IMR-90 (cell line): ENCODE results near the gene TMEM74B. TPM values are rescaled to one million over a fixed set of nuclear protein-coding genes. Genes with fewer than 3 reads are reported as not detected.

ENCODE experiments used
- ATAC-seq: fragments of 200-7000 bp; cut with Tn5 transposase; 2 replicates; pipeline ENCODE4 v1.9.1; 2020; ENCODE audit warnings: low read depth, mild to moderate bottlenecking, moderate library complexity
- BruUV-seq: library from RNA; stranded (reverse); fragments of 400-500 nt; replicated peaks from 2 replicates; lab custom pipeline; 2021; lab: Mats Ljungman, UMichigan
- CTCF ChIA-PET: fragments of 300-600 bp; formaldehyde crosslinking; extraction: SDS; loops from one replicate; lab custom pipeline; 2021; ENCODE audit warnings: antibody characterized with exemption; lab: Yijun Ruan, JAX
- POLR2A ChIA-PET: fragments of 300-600 bp; sonication (Branson Sonifier 250); formaldehyde crosslinking; loops from one replicate; lab custom pipeline; 2022; ENCODE audit warnings: antibody characterized with exemption; ENCODE audit not compliant: unreplicated experiment; lab: Charles Lee
- DNase-seq: peaks from one replicate; pipeline ENCODE4 v3.0.0; 2013
- H2AFZ ChIP-seq: replicated peaks from 2 replicates; pipeline ENCODE3; 2013; ENCODE audit warnings: low read length, mild to moderate bottlenecking; ENCODE audit not compliant: poor library complexity
- H2AK5ac ChIP-seq: 2 replicates; pipeline ENCODE4 v1.6.1; 2013; ENCODE audit warnings: low read depth, low read length, inconsistent platforms
- H2AK9ac ChIP-seq: replicated peaks from 2 replicates; pipeline ENCODE3; 2013; ENCODE audit warnings: mild to moderate bottlenecking, low read depth, low read length, moderate library complexity; ENCODE audit not compliant: poor library complexity
- H2BK120ac ChIP-seq: 2 replicates; pipeline ENCODE4 v1.6.1; 2013; ENCODE audit warnings: low read depth, low read length, inconsistent platforms
- H2BK15ac ChIP-seq: 3 replicates; pipeline ENCODE4 v1.6.1; 2013; ENCODE audit warnings: low read depth, low read length, inconsistent platforms
- H2BK20ac ChIP-seq: 2 replicates; pipeline ENCODE4 v1.6.1; 2013; ENCODE audit warnings: low read depth, mild to moderate bottlenecking, inconsistent platforms, low read length, moderate library complexity
- H2BK5ac ChIP-seq: 2 replicates; pipeline ENCODE4 v1.6.1; 2013; ENCODE audit warnings: mild to moderate bottlenecking, low read depth, low read length, inconsistent platforms; ENCODE audit not compliant: poor library complexity, severe bottlenecking
- H3K14ac ChIP-seq: replicated peaks from 2 replicates; pipeline ENCODE4 v1.6.1; 2013; ENCODE audit warnings: low read depth, low read length, inconsistent platforms
- H3K18ac ChIP-seq: 2 replicates; pipeline ENCODE4 v1.6.1; 2013; ENCODE audit warnings: low read depth, low read length, control low read depth
- H3K23ac ChIP-seq: 2 replicates; pipeline ENCODE4 v1.6.1; 2013; ENCODE audit warnings: low read depth, low read length, inconsistent platforms
- H3K27ac ChIP-seq: 2 replicates; pipeline ENCODE4 v1.5.1; 2013; ENCODE audit warnings: mild to moderate bottlenecking, control low read depth, low read length; ENCODE audit not compliant: insufficient read depth
- H3K27me3 ChIP-seq: 2 replicates; pipeline ENCODE4 v1.6.1; 2013; ENCODE audit warnings: low read length; ENCODE audit not compliant: control insufficient read depth, insufficient read depth
- H3K36me3 ChIP-seq: 2 replicates; pipeline ENCODE4 v1.6.1; 2013; ENCODE audit warnings: low read length, mixed read lengths; ENCODE audit not compliant: control insufficient read depth, insufficient read depth
- H3K4ac ChIP-seq: 2 replicates; pipeline ENCODE4 v1.6.1; 2013; ENCODE audit warnings: low read depth, low read length, inconsistent platforms
- H3K4me1 ChIP-seq: 2 replicates; pipeline ENCODE4 v1.6.1; 2013; ENCODE audit warnings: low read length, mixed read lengths; ENCODE audit not compliant: control insufficient read depth, insufficient read depth
- H3K4me2 ChIP-seq: 2 replicates; pipeline ENCODE4 v1.6.1; 2013; ENCODE audit warnings: low read depth, mild to moderate bottlenecking, control low read depth, low read length, moderate library complexity
- H3K4me3 ChIP-seq: 2 replicates; pipeline ENCODE4 v1.5.1; 2013; ENCODE audit warnings: low read depth, mild to moderate bottlenecking, control low read depth, low read length, moderate library complexity; ENCODE audit not compliant: insufficient read depth
- H3K56ac ChIP-seq: 2 replicates; pipeline ENCODE4 v1.6.1; 2013; ENCODE audit warnings: low read length, inconsistent platforms; ENCODE audit not compliant: insufficient read depth; ENCODE audit errors: extremely low read depth
- H3K79me1 ChIP-seq, 2 experiments: 2 replicates each; pipeline ENCODE4 v1.6.1; 2013; ENCODE audit warnings: low read length in 2 of 2, inconsistent platforms in 1 of 2, low read depth in 1 of 2
- H3K9ac ChIP-seq: 2 replicates; pipeline ENCODE4 v1.6.1; 2013; ENCODE audit warnings: low read depth, low read length, control low read depth
- H3K9me1 ChIP-seq: 2 replicates; pipeline ENCODE4 v1.6.1; 2013; ENCODE audit warnings: low read length, inconsistent platforms; ENCODE audit not compliant: insufficient read depth
- H3K9me3 ChIP-seq: 2 replicates; pipeline ENCODE4 v1.6.1; 2013; ENCODE audit warnings: low read length; ENCODE audit not compliant: control insufficient read depth, insufficient read depth
- H4K20me1 ChIP-seq: 2 replicates; pipeline ENCODE4 v1.6.1; 2013; ENCODE audit warnings: low read length, inconsistent platforms; ENCODE audit not compliant: insufficient read depth
- H4K5ac ChIP-seq: 2 replicates; pipeline ENCODE4 v1.6.1; 2013; ENCODE audit warnings: mild to moderate bottlenecking, low read depth, low read length, control low read depth
- H4K8ac ChIP-seq, 2 experiments: 2 replicates each; pipeline ENCODE4 v1.6.1; 2013; ENCODE audit warnings: low read depth in 2 of 2, low read length in 2 of 2, control low read depth in 1 of 2, inconsistent platforms in 1 of 2
- H4K91ac ChIP-seq: 2 replicates; pipeline ENCODE4 v1.6.1; 2013; ENCODE audit warnings: low read depth, low read length, inconsistent platforms; ENCODE audit not compliant: insufficient read depth
- BHLHE40 ChIP-seq: fragments of 150-350 bp; IDR thresholded peaks from 2 replicates; pipeline ENCODE4 v1.6.1; 2016; ENCODE audit warnings: mild to moderate bottlenecking, low read depth, low read length
- CEBPB ChIP-seq: IDR thresholded peaks from 2 replicates; pipeline ENCODE4 v1.6.1; 2012; ENCODE audit warnings: low read depth, low read length, improper control_type of control experiment
- CTCF ChIP-seq: conservative IDR thresholded peaks from 2 replicates; pipeline ENCODE4 v1.5.1; 2012; ENCODE audit warnings: mild to moderate bottlenecking, low read depth, low read length, improper control_type of control experiment
- FOS ChIP-seq: fragments of 150-350 bp; IDR thresholded peaks from 2 replicates; pipeline ENCODE4 v1.6.1; 2016; ENCODE audit warnings: low read depth, low read length
- MAFK ChIP-seq: IDR thresholded peaks from 2 replicates; pipeline ENCODE4 v1.6.1; 2012; ENCODE audit warnings: low read depth, low read length, improper control_type of control experiment
- MAZ ChIP-seq: IDR thresholded peaks from 2 replicates; pipeline ENCODE4 v1.6.1; 2012; ENCODE audit warnings: low read depth, mild to moderate bottlenecking, low read length, improper control_type of control experiment, moderate library complexity, borderline replicate concordance
- NFE2L2 ChIP-seq: fragments of 150-350 bp; IDR thresholded peaks from 2 replicates; pipeline ENCODE4 v1.6.1; 2016; ENCODE audit warnings: low read depth, mild to moderate bottlenecking, low read length
- RAD21 ChIP-seq: IDR thresholded peaks from 2 replicates; pipeline ENCODE4 v1.6.1; 2012; ENCODE audit warnings: low read length, improper control_type of control experiment
- RCOR1 ChIP-seq: IDR thresholded peaks from 2 replicates; pipeline ENCODE4 v1.6.1; 2012; ENCODE audit warnings: mild to moderate bottlenecking, low read length, improper control_type of control experiment; ENCODE audit not compliant: insufficient replicate concordance
- SMC3 ChIP-seq: fragments of 150-350 bp; IDR thresholded peaks from 2 replicates; pipeline ENCODE4 v1.6.1; 2016; ENCODE audit warnings: low read depth, mild to moderate bottlenecking, antibody characterized with exemption, low read length, moderate library complexity
- WGBS, 2 experiments: methylation state at CpG; one replicate each; pipeline versions ENCODE4 v1.1.5 to v1.1.7; 2013; ENCODE audit warnings: missing lambda C conversion rate in 2 of 2; ENCODE audit not compliant: insufficient read length in 1 of 2; ENCODE audit errors: extremely low coverage in 2 of 2; 5-methylcytosine and 5-hydroxymethylcytosine counted together
- dilution Hi-C: fragments of 300-500 bp; cut with HindIII; formaldehyde crosslinking; loops from one replicate; pipeline ENCODE4 v1.14.3; 2018; ENCODE audit warnings: low sequenced_read_pairs; ENCODE audit not compliant: unreplicated experiment
- in situ Hi-C: fragments of 300-500 bp; cut with MboI; formaldehyde crosslinking; loops from 3 replicates; pipeline ENCODE4 v1.14.3; 2019; ENCODE audit warnings: low sequenced_read_pairs, inconsistent platforms, mixed read lengths
- intact Hi-C: fragments of 100-400 bp; cut with micrococcal nuclease; formaldehyde crosslinking; loops from 2 replicates; pipeline ENCODE4 v1.10.0; 2022
- polyA plus RNA-seq, 3 experiments: library from polyadenylated mRNA; depleted of rRNA; stranded (reverse); fragments of >200 nt; gene quantifications; 2 replicates each; pipeline ENCODE4 v1.2.3, GENCODE V29; 2012; ENCODE audit warnings: low replicate concordance in 1 of 3
- total RNA-seq: library from RNA; depleted of rRNA; stranded (reverse); fragments of >200 nt; gene quantifications from 2 replicates; pipeline ENCODE4 v1.2.3, GENCODE V29; 2012
- TF ChIP-seq, protein P1 (sequence below): fragments of 150-350 bp; IDR thresholded peaks from 2 replicates; pipeline ENCODE4 v1.6.1; 2017; ENCODE audit warnings: mild to moderate bottlenecking, antibody characterized with exemption, low read length, low read depth

TMEM74B gene
- total and polyA plus RNA-seq, 2 of the 4 experiments (the other 2 are of a cell fraction): 0.03 TPM; not detected in 1

DNA sequence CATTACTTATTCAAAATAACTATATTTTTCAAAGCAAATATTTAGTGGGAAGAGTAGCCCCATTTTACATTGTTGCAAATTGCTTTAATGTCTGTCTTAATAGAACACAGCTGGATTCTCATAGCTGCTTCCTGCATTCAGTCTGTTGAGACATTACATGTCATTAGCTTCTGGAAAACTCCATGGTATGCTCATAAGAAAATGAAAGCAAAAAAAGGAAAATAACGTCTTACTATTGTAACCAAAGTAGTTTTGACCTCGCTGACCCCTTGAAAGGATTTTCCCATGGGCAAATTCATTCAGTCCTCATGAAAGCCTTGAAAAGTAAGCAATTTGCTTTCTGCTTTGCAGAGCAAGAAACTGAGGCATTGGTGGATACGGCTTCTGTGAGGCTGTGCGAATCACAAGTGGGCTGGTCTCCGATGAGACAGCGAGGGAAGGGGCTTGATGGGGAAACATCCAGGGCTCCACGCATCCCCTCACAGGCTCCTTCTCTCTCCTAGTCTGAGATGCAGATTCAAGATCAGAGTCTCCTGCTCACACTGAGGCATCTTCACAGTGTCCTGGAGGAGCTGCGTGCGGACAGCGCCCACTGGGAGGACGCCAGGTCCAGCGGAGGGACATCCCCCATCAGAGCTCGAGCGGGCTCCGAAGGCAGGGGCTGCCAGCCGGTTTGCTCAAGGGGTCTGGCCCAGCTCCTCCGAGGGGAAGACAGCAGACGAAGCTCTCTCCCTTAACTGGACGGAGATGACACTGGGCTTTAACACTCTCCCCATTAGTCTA, 21.8 kb upstream of the TMEM74B start:
- no TSS peak for BruUV-seq
- Histone ChIP-seq H3K27ac (no peak overlapping the region), H2BK20ac (no peak overlapping the region), H3K4me1 (no peaks in the 10 kb centered on the region), H2AK9ac (no peak overlapping the region), H3K18ac (no peak overlapping the region), H2AK5ac (no peak overlapping the region), H3K79me1 (no peaks in the 10 kb centered on the region), H4K91ac (no peak overlapping the region), H2BK15ac (no peak overlapping the region), H3K9ac (no peak overlapping the region), H4K8ac (no peak overlapping the region), H3K4ac (no peak overlapping the region), H3K4me3 (no peak overlapping the region), H3K23ac (no peak overlapping the region), H3K9me1 (0 out of 2 replicates have a peak, but pooled peaks cover 3% of the 10 kb centered on the region), H2BK120ac (no peak overlapping the region), H3K56ac (no peak overlapping the region), H4K20me1 (no peaks in the 10 kb centered on the region), H3K36me3 (no peaks in the 10 kb centered on the region), H2BK5ac (no peak overlapping the region), H3K27me3 (peaks cover 48% of the 10 kb centered on the region), H2AFZ (no peak overlapping the region), H4K5ac (no peak overlapping the region), H3K4me2 (no peak overlapping the region), H3K14ac (no peak overlapping the region), H3K9me3 (0 out of 2 replicates have a peak, but pooled peaks cover 2% of the 10 kb centered on the region)
- no peak for TF ChIP-seq CTCF
- no peak for TF ChIP-seq FOS
- no peak for TF ChIP-seq RAD21
- TF ChIP-seq RCOR1: no peak
- TF ChIP-seq NFE2L2: no peak
- no peak for TF ChIP-seq MAFK
- no peak for TF ChIP-seq MAZ
- TF ChIP-seq, protein P1, sequence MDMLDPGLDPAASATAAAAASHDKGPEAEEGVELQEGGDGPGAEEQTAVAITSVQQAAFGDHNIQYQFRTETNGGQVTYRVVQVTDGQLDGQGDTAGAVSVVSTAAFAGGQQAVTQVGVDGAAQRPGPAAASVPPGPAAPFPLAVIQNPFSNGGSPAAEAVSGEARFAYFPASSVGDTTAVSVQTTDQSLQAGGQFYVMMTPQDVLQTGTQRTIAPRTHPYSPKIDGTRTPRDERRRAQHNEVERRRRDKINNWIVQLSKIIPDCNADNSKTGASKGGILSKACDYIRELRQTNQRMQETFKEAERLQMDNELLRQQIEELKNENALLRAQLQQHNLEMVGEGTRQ: no peak
- TF ChIP-seq BHLHE40: no peak
- no peak for TF ChIP-seq CEBPB
- TF ChIP-seq SMC3: no peak
- in situ Hi-C loops (no loop called here), intact Hi-C loops (loop anchor here (5.0 kb wide), 1 partner anchor 231 kb away; no protein-coding TSS in a partner anchor), dilution Hi-C loops (no loop called here)
- WGBS, 2 experiments: 67% methylated on average over 1 of the region's 19 CpGs; no CpG with 5 or more reads in 1 of the 2 experiments
- DNase-seq (no peak), ATAC-seq (no peak)
- CTCF ChIA-PET: no interaction called here
- POLR2A ChIA-PET: no interaction called here
